PFSK-1 (cell line): ENCODE measurements around the gene OMA1.

Experiments used
- FOXP2 ChIP-seq: optimal IDR thresholded peaks from 2 replicates; pipeline ENCODE3; 2011; ENCODE audit warnings: borderline replicate concordance, control low read depth, inconsistent platforms; ENCODE audit not compliant: insufficient read depth; ENCODE audit errors: extremely low read length, extremely low read depth
- POLR2AphosphoS5 ChIP-seq: IDR thresholded peaks from 2 replicates; pipeline ENCODE4 v1.6.1; 2012; ENCODE audit warnings: low read depth, mild to moderate bottlenecking, control low read depth, low read length, moderate library complexity
- REST ChIP-seq, 2 experiments: IDR thresholded peaks; 2 replicates each; pipeline versions ENCODE4 v1.6.1 to v1.8.0; 2011 to 2012; ENCODE audit warnings: low read depth in 2 of 2, low read length in 2 of 2, control low read depth in 1 of 2, inconsistent platforms in 1 of 2, mild to moderate bottlenecking in 1 of 2, moderate library complexity in 1 of 2; ENCODE audit not compliant: insufficient read depth in 1 of 2
- SIN3A ChIP-seq: IDR thresholded peaks from 2 replicates; pipeline ENCODE4 v1.6.1; 2012; ENCODE audit warnings: mild to moderate bottlenecking, low read length, moderate library complexity, borderline replicate concordance; ENCODE audit not compliant: insufficient read depth
- TAF1 ChIP-seq: IDR thresholded peaks from 2 replicates; pipeline ENCODE4 v1.6.1; 2012; ENCODE audit warnings: low read length, control low read depth, borderline replicate concordance; ENCODE audit not compliant: insufficient read depth

OMA1 gene

GRCh38 chr1:58584082-58584895 is 37.8 kb upstream of the OMA1 start:
- no peak for TF ChIP-seq FOXP2
- TF ChIP-seq REST (IDR thresholded peaks at IDR 0.05; ENCODE audit: insufficient read depth in 1 of 2, low read depth in 2 of 2, low read length in 2 of 2): no peak
- no peak for TF ChIP-seq SIN3A
- TF ChIP-seq TAF1: no peak
- no peak for TF ChIP-seq POLR2AphosphoS5

DNA sequence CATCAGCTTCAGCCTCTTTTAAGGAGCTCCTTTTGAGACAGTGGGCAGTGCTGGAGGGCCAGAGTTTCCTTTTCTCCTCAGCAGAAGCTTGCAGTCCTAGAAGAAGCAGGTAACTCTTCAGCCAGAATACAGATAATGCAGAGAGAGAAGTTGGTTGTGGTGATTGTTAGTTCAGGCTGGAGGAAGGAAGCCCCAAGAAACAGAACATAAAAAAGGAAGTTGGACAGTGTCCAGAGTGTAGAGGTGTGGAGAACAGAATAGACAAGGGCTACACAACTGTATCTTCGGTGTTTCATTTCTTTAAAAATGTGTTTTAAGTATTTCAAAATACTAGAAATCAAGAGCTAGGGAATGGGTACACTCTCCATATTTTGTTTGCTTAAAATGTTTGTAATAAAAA is 37.0 kb upstream of the OMA1 start:
- no peak for TF ChIP-seq TAF1
- no peak for TF ChIP-seq POLR2AphosphoS5
- TF ChIP-seq SIN3A: no peak
- no peak for TF ChIP-seq REST (IDR thresholded peaks at IDR 0.05; ENCODE audit: insufficient read depth in 1 of 2, low read depth in 2 of 2, low read length in 2 of 2)
- no peak for TF ChIP-seq FOXP2

DNA sequence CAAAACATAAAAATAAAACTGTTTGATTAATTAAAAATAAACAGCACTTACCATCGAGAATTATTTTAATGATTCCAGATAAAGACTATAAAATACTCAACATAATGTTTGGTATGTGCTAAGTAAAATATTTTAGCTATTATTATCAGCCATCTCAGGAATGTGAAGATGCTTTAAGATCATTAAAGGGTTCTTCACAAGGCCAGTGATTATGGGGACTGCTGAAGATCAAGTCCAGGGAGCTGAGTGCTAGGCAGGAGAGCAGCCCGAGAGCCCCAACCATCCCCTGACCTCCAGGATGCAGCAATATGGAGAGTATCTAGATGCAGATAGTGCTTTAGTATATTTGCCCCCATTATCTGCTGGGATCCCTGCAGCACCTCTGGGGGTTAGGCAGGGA is 35.1 kb upstream of the OMA1 start:
- no peak for TF ChIP-seq FOXP2
- no peak for TF ChIP-seq SIN3A
- TF ChIP-seq REST (IDR thresholded peaks at IDR 0.05; ENCODE audit: insufficient read depth in 1 of 2, low read depth in 2 of 2, low read length in 2 of 2): no peak
- no peak for TF ChIP-seq TAF1
- no peak for TF ChIP-seq POLR2AphosphoS5

GRCh38 chr1:58580186-58580585 is 33.7 kb upstream of the OMA1 start:
- no peak for TF ChIP-seq REST (IDR thresholded peaks at IDR 0.05; ENCODE audit: insufficient read depth in 1 of 2, low read depth in 2 of 2, low read length in 2 of 2)
- no peak for TF ChIP-seq POLR2AphosphoS5
- TF ChIP-seq TAF1: no peak
- TF ChIP-seq SIN3A: no peak
- no peak for TF ChIP-seq FOXP2
